Stimulated activated naive CD4-positive, alpha-beta T cell treated with Interleukin-2 at 50 U/mL for 16 hours (primary cell): ENCODE results near the gene RPS2.

Experiments
- DNase-seq: peaks from one replicate; lab custom pipeline; 2025; lab: John Stamatoyannopoulos, UW

Gene RPS2

GRCh38 chr16:1919327-1919998 is 45.2 kb downstream of the RPS2 start:
- DNase-seq: no peak

GRCh38 chr16:1918351-1919326 is 46.0 kb downstream of the RPS2 start, which contains the start of gene HS3ST6:
Gene HS3ST6 (minus strand): TSS chr16:1918415. CDS start chr16:1918323, 92 bp downstream.
- DNase-seq: no peak

GRCh38 chr16:1917665-1918350 is 46.8 kb downstream of the RPS2 start:
- no peak for DNase-seq

GRCh38 chr16:1917056-1917664 is 47.5 kb downstream of the RPS2 start:
- no peak for DNase-seq

- DNase-seq: no peak
These were observed 48.0 kb downstream of the RPS2 start for GRCh38 chr16:1916640-1916990.

GRCh38 chr16:1915732-1916639 is 48.6 kb downstream of the RPS2 start:
- DNase-seq: no peak

GRCh38 chr16:1914988-1915387 is 49.6 kb downstream of the RPS2 start:
- DNase-seq: no peak

- DNase-seq: no peak
These were observed 50.5 kb downstream of the RPS2 start for GRCh38 chr16:1914084-1914608.

GRCh38 chr16:1913327-1914083 is 51.1 kb downstream of the RPS2 start:
- no peak for DNase-seq

- no peak for DNase-seq
These were observed 52.4 kb downstream of the RPS2 start for GRCh38 chr16:1912215-1912543.
